Fibroblast of gingiva (primary cell): Measurements from ENCODE around the gene KLF16.

Source experiments
- DNase-seq: peaks from one replicate; pipeline ENCODE4 v3.0.0-alpha.2; 2011; ENCODE audit warnings: low read depth

The KLF16 gene

GRCh38 chr19:1840541-1841115 lies 22.8 kb downstream of the KLF16 start:
- no peak for DNase-seq

- no peak for DNase-seq
These were observed 23.5 kb downstream of the KLF16 start for GRCh38 chr19:1839658-1840540.

GRCh38 chr19:1837625-1838105 lies 25.7 kb downstream of the KLF16 start:
- DNase-seq: no peak

- DNase-seq: no peak
These were observed 26.2 kb downstream of the KLF16 start for GRCh38 chr19:1837222-1837565.

- DNase-seq: no peak
These were observed 26.7 kb downstream of the KLF16 start for GRCh38 chr19:1836458-1837221.

- DNase-seq: no peak
These were observed 29.8 kb downstream of the KLF16 start for GRCh38 chr19:1833540-1833939.

- no peak for DNase-seq
These were observed 31.2 kb downstream of the KLF16 start for GRCh38 chr19:1832046-1832663.

- no peak for DNase-seq
These were observed 32.4 kb downstream of the KLF16 start for GRCh38 chr19:1830978-1831377.

GRCh38 chr19:1830568-1830967 lies 32.8 kb downstream of the KLF16 start:
- no peak for DNase-seq

GRCh38 chr19:1829958-1830357 lies 33.4 kb downstream of the KLF16 start:
- no peak for DNase-seq

GRCh38 chr19:1828279-1829238 lies 34.8 kb downstream of the KLF16 start:
- no peak for DNase-seq

- DNase-seq: no peak
These were observed 35.7 kb downstream of the KLF16 start for GRCh38 chr19:1827566-1828278.

- no peak for DNase-seq
These were observed 36.5 kb downstream of the KLF16 start for GRCh38 chr19:1826557-1827521.

GRCh38 chr19:1825909-1826556 lies 37.3 kb downstream of the KLF16 start:
- DNase-seq: peak; percentile 40

GRCh38 chr19:1824252-1824622 lies 39.1 kb downstream of the KLF16 start:
- no peak for DNase-seq

- no peak for DNase-seq
These were observed 39.7 kb downstream of the KLF16 start for GRCh38 chr19:1823539-1824251.

GRCh38 chr19:1823020-1823419 lies 40.4 kb downstream of the KLF16 start:
- no peak for DNase-seq

- no peak for DNase-seq
These were observed 41.2 kb downstream of the KLF16 start for GRCh38 chr19:1822210-1822609.
